IPS DF 4.7 (cell line): ENCODE data around the gene TMEM184A.
"Not testable (repeated sequence)": the region's sequence is repeated elsewhere in the genome, so short reads cannot be mapped to it uniquely, and the experiment has no call there.

Source experiments
- DNase-seq: peaks from one replicate; pipeline ENCODE4 v3.0.0-alpha.2; 2013; ENCODE audit warnings: low spot score; ENCODE audit errors: extremely low read depth

The TMEM184A gene

GRCh38 chr7:1529383-1530116, 26.5 kb downstream of the TMEM184A start:
- no peak for DNase-seq

DNA sequence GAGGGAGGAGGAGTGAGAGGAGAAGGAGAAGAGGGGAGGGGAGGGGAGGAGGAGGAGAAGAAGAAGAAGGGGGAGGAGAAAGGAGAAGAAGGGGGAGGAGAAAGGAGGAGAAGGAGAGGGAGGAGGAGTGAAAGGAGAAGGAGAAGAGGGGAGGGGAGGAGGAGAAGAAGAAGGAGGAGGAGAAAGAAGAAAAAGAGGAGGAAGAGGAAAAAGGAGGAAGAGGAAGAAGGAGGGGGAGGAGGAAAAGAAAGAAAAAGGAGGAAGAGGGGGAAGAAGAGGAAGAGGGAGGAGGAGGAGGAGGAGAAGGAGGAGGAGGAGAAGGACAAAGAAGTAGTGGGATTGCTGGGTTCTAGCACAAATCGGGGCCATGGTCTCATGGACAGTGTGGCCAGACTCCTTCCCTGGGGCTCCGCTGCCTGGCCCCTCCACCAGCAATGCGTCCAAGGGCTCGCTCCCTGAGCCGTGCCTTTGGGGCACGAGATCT, 29.7 kb downstream of the TMEM184A start:
- DNase-seq: no peak

DNA sequence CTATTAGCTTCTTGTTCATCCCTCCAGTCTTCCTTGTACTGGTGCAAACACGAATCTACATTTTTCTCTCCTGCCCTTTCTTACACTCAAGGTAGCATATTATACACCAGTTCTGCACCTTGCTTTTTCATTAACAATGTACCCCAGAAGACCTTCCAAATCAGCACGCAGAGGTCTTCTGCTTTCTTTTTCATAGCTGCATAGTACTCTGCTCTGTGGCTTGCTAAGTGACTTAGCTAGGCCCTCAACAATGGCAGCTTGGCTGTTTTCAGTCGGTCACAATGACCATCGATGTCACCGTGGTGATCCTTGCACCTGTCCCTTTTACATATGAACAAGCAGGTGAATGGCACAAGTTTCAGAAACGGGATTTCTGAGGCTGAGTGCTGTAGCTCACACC, 30.6 kb downstream of the TMEM184A start:
- no peak for DNase-seq

DNA sequence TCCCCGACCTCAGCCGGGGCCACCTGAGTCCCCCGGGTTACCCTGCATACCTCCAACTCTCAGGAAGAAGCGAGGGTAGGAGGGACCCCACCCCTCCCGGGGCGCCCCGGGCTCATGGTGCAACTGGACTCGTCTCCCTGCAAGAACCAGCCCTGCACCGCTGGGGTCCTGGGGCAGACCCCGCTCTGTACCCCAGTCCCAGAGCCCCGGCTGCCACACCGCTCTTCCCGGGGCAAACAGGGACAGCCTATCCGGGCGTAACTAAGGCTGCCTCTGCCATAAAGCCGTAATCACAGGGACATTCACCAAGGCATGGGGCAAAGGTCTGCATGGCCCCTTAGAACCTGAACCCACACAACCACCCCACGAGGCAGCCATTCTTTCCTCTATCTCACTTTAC, 32.2 kb downstream of the TMEM184A start:
- no peak for DNase-seq

GRCh38 chr7:1523208-1523607, 32.8 kb downstream of the TMEM184A start:
- DNase-seq: no peak

GRCh38 chr7:1521456-1521855, 34.5 kb downstream of the TMEM184A start:
- no peak for DNase-seq

- no peak for DNase-seq
Observed at GRCh38 chr7:1520539-1521234, 35.3 kb downstream of the TMEM184A start.

- not testable (repeated sequence) for DNase-seq
Observed at GRCh38 chr7:1519322-1519922, 36.6 kb downstream of the TMEM184A start.

DNA sequence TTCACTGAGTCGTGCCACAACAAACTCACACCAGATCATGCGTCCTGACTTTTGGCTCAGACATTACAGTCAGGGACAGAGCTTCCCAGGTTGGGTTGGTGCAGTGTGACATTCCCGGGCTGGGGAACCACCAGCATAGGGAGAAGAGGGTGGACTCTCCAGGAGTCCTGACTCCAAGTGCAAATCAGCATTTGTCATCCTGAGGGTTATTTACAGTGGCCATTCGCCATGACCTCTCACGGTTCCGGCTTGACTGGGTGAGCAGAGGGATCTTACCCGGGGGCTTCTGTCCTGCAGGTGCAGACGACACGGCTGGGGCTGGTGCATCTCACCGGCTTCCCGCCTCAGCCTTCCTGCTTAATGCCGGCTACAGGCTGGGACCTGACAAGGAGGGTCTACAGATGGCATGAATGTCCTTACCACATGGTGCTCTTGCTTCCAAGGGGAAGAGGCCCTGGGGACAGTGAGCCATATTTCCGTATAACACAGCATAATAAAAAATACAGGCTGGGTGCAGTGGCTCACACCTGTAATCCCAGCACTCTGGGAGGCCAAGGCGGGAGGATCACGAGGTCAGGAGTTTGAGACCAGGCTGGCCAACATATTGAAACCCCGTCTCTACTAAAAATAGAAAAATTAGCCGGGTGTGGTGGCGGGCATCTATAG, 39.3 kb downstream of the TMEM184A start:
- no peak for DNase-seq

- not testable (repeated sequence) for DNase-seq
Observed at GRCh38 chr7:1515509-1515967, 40.5 kb downstream of the TMEM184A start.

DNA sequence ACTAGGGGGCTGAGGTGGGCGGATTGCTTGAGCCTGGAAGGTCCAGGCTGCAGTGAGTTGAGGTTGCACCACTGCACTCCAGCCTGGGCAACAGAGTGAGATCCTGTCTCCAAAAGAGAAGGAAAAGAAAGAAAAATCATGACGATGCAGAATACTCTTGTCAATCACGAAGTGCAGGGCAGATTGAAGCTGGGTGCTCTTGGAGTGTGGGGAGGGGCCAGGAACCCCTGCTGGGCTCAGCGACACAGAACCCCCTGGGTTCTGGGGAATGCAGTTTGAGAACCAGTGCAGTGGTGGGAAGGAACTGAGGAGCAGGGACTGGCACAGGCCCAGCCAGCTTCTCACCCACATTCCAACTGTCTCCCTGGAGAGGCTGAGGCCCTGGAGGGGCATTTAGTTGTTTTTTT, 41.0 kb downstream of the TMEM184A start:
- no peak for DNase-seq

- DNase-seq: no peak
Observed at GRCh38 chr7:1514407-1514806, 41.6 kb downstream of the TMEM184A start.

GRCh38 chr7:1513657-1514095, 42.3 kb downstream of the TMEM184A start:
- DNase-seq: no peak

DNA sequence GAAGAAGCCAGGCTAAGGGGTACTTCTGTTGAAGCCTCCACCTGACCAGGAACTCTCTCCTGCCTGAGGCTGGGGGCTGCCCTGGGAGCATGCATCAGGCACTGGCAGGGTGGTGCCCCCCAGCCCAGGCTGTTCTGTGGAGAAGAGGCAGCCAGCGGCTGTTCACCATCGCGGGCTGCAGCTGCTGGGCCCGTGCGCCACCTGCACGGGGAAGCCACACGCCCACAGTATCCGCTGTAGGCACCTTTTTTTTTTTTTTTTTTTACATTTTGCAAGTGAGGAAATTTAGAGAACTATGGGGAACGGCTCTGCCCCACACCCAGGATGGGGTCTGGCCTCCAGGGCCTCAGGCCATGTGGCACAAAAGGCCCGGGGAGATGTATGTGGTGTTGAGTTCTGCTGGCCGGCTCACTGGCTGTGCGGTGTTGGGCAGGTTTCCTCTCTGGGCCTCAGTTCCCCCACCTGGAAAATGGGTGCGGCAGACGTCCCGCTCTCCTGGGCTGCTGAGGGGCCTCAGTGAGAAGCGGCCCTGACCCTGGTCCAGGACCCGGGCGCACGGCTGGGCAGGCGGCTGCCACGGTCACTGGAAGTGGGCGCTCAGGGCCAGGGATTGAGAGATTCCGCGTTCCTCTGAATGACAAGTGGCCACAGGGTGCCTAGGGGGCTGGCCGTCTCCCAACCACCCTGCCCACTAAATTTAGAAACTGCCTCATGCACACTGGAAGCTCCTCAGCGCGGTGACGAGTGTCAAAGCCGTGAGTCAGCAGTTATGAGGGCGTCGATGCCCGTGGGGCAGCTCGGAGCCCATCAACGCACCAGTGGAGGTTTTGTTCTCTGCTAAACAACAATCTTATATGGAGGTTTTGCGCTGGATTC, 43.0 kb downstream of the TMEM184A start:
- DNase-seq: no peak

- DNase-seq: no peak
Observed at GRCh38 chr7:1511444-1512422, 44.3 kb downstream of the TMEM184A start.

- no peak for DNase-seq
Observed at GRCh38 chr7:1510780-1511154, 45.2 kb downstream of the TMEM184A start.

GRCh38 chr7:1509226-1509625, 46.8 kb downstream of the TMEM184A start:
- no peak for DNase-seq

DNA sequence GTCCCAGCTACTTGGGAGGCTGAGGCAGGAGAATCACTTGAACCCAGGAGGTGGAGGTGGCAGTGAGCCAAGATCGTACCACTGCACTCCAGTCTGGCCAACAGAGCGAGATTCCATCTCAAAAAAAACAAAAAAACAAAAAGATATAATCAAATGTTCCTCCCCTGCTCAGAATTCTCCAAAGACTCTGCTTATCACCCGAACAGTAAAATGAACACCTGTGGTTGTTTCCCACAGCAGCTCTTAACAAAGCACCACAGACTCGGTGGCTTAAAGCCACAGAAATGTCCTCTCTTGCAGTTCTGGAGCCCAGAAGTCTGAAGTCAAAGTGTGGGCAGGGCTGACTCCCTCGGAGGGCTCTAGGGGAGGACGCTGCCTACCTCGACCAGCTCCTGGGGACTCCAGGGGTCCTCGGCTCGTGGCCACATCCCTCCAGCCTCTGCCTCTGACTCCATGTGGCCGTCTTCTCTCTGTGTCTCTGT, 47.7 kb downstream of the TMEM184A start:
- DNase-seq: no peak
